Measurements from ENCODE around the gene PCDH20. TPM values are rescaled to one million over a fixed set of nuclear protein-coding genes. Genes with fewer than 3 reads are reported as not detected.
"Not testable (repeated sequence)": the region's sequence is repeated elsewhere in the genome, so short reads cannot be mapped to it uniquely, and the experiment has no call there.

PCDH20 gene
- total RNA-seq, 1 donor from 2014 or later, result 0.16 TPM

DNA sequence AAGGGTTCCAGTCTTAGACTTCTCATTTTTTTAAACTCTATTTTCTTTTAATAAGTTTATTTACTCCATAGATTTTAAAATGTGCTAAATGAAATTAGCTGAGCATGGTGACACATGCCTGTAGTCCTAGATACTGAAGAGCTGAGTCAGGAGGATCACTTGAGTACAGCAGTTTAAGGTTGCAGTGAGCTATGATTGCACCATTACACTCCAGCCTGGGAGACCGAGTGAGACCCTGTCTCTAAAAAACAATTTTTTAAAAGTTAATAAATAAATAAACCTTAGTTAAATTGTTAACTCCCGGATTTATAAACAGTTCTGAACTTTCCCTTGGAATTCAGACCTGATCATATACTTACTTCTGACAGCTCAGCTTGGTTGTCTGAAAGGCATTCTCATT lies 32.5 kb downstream of the PCDH20 start:
- Histone ChIP-seq H3K79me2 (ENCODE audit: insufficient read depth, low read length) (no peaks in the 10 kb centered on the region), H3K9me3 (ENCODE audit: insufficient read depth, low read depth, low read length) (no peaks in the 10 kb centered on the region), H3K9ac (ENCODE audit: low read length) (no peak overlapping the region), H2AFZ (ENCODE audit: low read depth, low read length) (no peak overlapping the region), H3K4me2 (ENCODE audit: low read length) (no peak overlapping the region), H3K4me1 (ENCODE audit: insufficient read depth, low read length) (no peaks in the 10 kb centered on the region), H3K27ac (ENCODE audit: low read depth, low read length) (no peak overlapping the region), H3K27me3 (ENCODE audit: insufficient read depth, low read length) (no peaks in the 10 kb centered on the region), H4K20me1 (ENCODE audit: insufficient read depth, low read length) (no peaks in the 10 kb centered on the region), H3K36me3 (ENCODE audit: insufficient read depth, low read length) (no peaks in the 10 kb centered on the region), H3K4me3 (ENCODE audit: insufficient read depth, low read depth, low read length) (no peak overlapping the region)
- Mint-ChIP-seq H3K27me3 (ENCODE audit: low read depth, unreplicated experiment) (no peaks in the 10 kb centered on the region), H3K4me3 (ENCODE audit: unreplicated experiment) (no peak overlapping the region), H3K4me1 (ENCODE audit: low read depth, unreplicated experiment) (no peaks in the 10 kb centered on the region), H3K27ac (ENCODE audit: unreplicated experiment) (no peak overlapping the region), H3K36me3 (ENCODE audit: low read depth, unreplicated experiment) (no peaks in the 10 kb centered on the region), H3K9me3 (ENCODE audit: unreplicated experiment) (no peaks in the 10 kb centered on the region)
- FAIRE-seq (no peak), DNase-seq (ENCODE audit: low read depth) (no peak)
- TF ChIP-seq CTCF (IDR thresholded peaks at IDR 0.05; ENCODE audit: insufficient read depth, low read depth, low read length) (no peak), EZH2 (IDR thresholded peaks at IDR 0.05; ENCODE audit: insufficient read depth, low read length) (no peak)

- H3K27ac Mint-ChIP-seq (ENCODE audit: unreplicated experiment), result no peak overlapping the region
- no peaks in the 10 kb centered on the region for H3K4me1 ChIP-seq (ENCODE audit: insufficient read depth, low read length)
- no peak for DNase-seq (ENCODE audit: low read depth)
- no peaks in the 10 kb centered on the region for H3K27me3 ChIP-seq (ENCODE audit: insufficient read depth, low read length)
- H3K4me1 Mint-ChIP-seq (ENCODE audit: low read depth, unreplicated experiment), result no peaks in the 10 kb centered on the region
- H3K9me3 Mint-ChIP-seq (ENCODE audit: unreplicated experiment), result peaks cover 5% of the 10 kb centered on the region
- H3K36me3 ChIP-seq (ENCODE audit: insufficient read depth, low read length), result no peaks in the 10 kb centered on the region
- FAIRE-seq, result no peak
- no peak overlapping the region for H3K4me3 Mint-ChIP-seq (ENCODE audit: unreplicated experiment)
- H3K79me2 ChIP-seq (ENCODE audit: insufficient read depth, low read length), result no peaks in the 10 kb centered on the region
- no peak overlapping the region for H3K9ac ChIP-seq (ENCODE audit: low read length)
- no peak for TF ChIP-seq CTCF (IDR thresholded peaks at IDR 0.05; ENCODE audit: insufficient read depth, low read depth, low read length)
- no peak for TF ChIP-seq EZH2 (IDR thresholded peaks at IDR 0.05; ENCODE audit: insufficient read depth, low read length)
- H2AFZ ChIP-seq (ENCODE audit: low read depth, low read length), result no peak overlapping the region
- no peaks in the 10 kb centered on the region for H4K20me1 ChIP-seq (ENCODE audit: insufficient read depth, low read length)
- H3K9me3 ChIP-seq (ENCODE audit: insufficient read depth, low read depth, low read length), result no peaks in the 10 kb centered on the region
- H3K27me3 Mint-ChIP-seq (ENCODE audit: low read depth, unreplicated experiment), result no peaks in the 10 kb centered on the region
- H3K4me3 ChIP-seq (ENCODE audit: insufficient read depth, low read depth, low read length), result no peak overlapping the region
- H3K27ac ChIP-seq (ENCODE audit: low read depth, low read length), result no peak overlapping the region
- H3K36me3 Mint-ChIP-seq (ENCODE audit: low read depth, unreplicated experiment), result no peaks in the 10 kb centered on the region
- H3K4me2 ChIP-seq (ENCODE audit: low read length), result no peak overlapping the region
Measured at GRCh38 chr13:61370520-61370919, 45.1 kb downstream of the PCDH20 start.

GRCh38 chr13:61364690-61365089 lies 51.0 kb downstream of the PCDH20 start:
- not testable (repeated sequence) for H3K4me3 Mint-ChIP-seq (ENCODE audit: unreplicated experiment); H3K9me3 Mint-ChIP-seq (ENCODE audit: unreplicated experiment); H3K4me3 ChIP-seq (ENCODE audit: insufficient read depth, low read depth, low read length); H3K27me3 ChIP-seq (ENCODE audit: insufficient read depth, low read length); H3K4me1 Mint-ChIP-seq (ENCODE audit: low read depth, unreplicated experiment); H3K4me1 ChIP-seq (ENCODE audit: insufficient read depth, low read length); H3K4me2 ChIP-seq (ENCODE audit: low read length); H3K27ac ChIP-seq (ENCODE audit: low read depth, low read length); H4K20me1 ChIP-seq (ENCODE audit: insufficient read depth, low read length); H3K36me3 Mint-ChIP-seq (ENCODE audit: low read depth, unreplicated experiment); H2AFZ ChIP-seq (ENCODE audit: low read depth, low read length); H3K36me3 ChIP-seq (ENCODE audit: insufficient read depth, low read length); H3K79me2 ChIP-seq (ENCODE audit: insufficient read depth, low read length); H3K27me3 Mint-ChIP-seq (ENCODE audit: low read depth, unreplicated experiment); DNase-seq (ENCODE audit: low read depth); FAIRE-seq; H3K9me3 ChIP-seq (ENCODE audit: insufficient read depth, low read depth, low read length); H3K27ac Mint-ChIP-seq (ENCODE audit: unreplicated experiment); H3K9ac ChIP-seq (ENCODE audit: low read length)
